Neural progenitor cell (in vitro differentiated cells): ENCODE data around the gene THSD4. TPM values are rescaled to one million over a fixed set of nuclear protein-coding genes. Genes with fewer than 3 reads are reported as not detected.
A peak's percentile ranks its signal among the peaks of the same experiment; 100 is the strongest.

ENCODE experiments used
- DNase-seq: peaks from one replicate; pipeline ENCODE4 v3.0.0-alpha.2; 2016; ENCODE audit warnings: low spot score
- H2AFZ ChIP-seq: fragments of 200-600 bp; sonication (generic); replicated peaks from 2 replicates; pipeline ENCODE4 v1.6.1; 2016; ENCODE audit warnings: antibody characterized with exemption
- H3F3A ChIP-seq: fragments of 200-600 bp; sonication (generic); 2 replicates; pipeline ENCODE4 v1.6.1; 2016; ENCODE audit warnings: antibody characterized with exemption, low read depth
- H3K27ac ChIP-seq: fragments of 200-600 bp; sonication (generic); 2 replicates; pipeline ENCODE4 v1.5.1; 2016; ENCODE audit warnings: mild to moderate bottlenecking
- H3K27me3 ChIP-seq: fragments of 200-600 bp; sonication (generic); 2 replicates; pipeline ENCODE4 v1.6.1; 2016; ENCODE audit warnings: mild to moderate bottlenecking, moderate library complexity
- H3K36me3 ChIP-seq: fragments of 200-600 bp; sonication (generic); 2 replicates; pipeline ENCODE4 v1.5.1; 2016
- H3K4me1 ChIP-seq: fragments of 200-600 bp; sonication (generic); 2 replicates; pipeline ENCODE4 v1.6.1; 2016; ENCODE audit warnings: mixed run types
- H3K4me2 ChIP-seq: fragments of 200-600 bp; sonication (generic); 2 replicates; pipeline ENCODE4 v1.6.1; 2016
- H3K4me3 ChIP-seq: fragments of 200-600 bp; sonication (generic); 2 replicates; pipeline ENCODE4 v1.5.1; 2016
- H3K79me2 ChIP-seq: fragments of 200-600 bp; sonication (generic); 2 replicates; pipeline ENCODE4 v1.6.1; 2016; ENCODE audit warnings: low read depth
- H3K9ac ChIP-seq: fragments of 200-600 bp; sonication (generic); 2 replicates; pipeline ENCODE4 v1.6.1; 2016
- H3K9me3 ChIP-seq: fragments of 200-600 bp; sonication (generic); 2 replicates; pipeline ENCODE4 v1.5.1; 2016; ENCODE audit warnings: low read depth
- H4K20me1 ChIP-seq: fragments of 200-600 bp; sonication (generic); 2 replicates; pipeline ENCODE4 v1.6.1; 2016; ENCODE audit warnings: low read depth
- H3K27ac Mint-ChIP-seq: 3 replicates; pipeline ENCODE4 v1.8.0; 2021; ENCODE audit warnings: mixed read lengths
- H3K27me3 Mint-ChIP-seq: 2 replicates; pipeline ENCODE4 v1.8.0; 2022; ENCODE audit warnings: low read depth, mild to moderate bottlenecking, inconsistent platforms, moderate library complexity, mixed read lengths; ENCODE audit not compliant: insufficient read depth
- H3K36me3 Mint-ChIP-seq: 3 replicates; pipeline ENCODE4 v1.8.0; 2021; ENCODE audit warnings: mixed read lengths
- H3K4me1 Mint-ChIP-seq: 3 replicates; pipeline ENCODE4 v1.8.0; 2021; ENCODE audit warnings: mixed read lengths
- H3K4me3 Mint-ChIP-seq: 3 replicates; pipeline ENCODE4 v1.8.0; 2021; ENCODE audit warnings: mild to moderate bottlenecking, moderate library complexity, mixed read lengths
- H3K9me3 Mint-ChIP-seq: 3 replicates; pipeline ENCODE4 v1.8.0; 2020; ENCODE audit warnings: mixed read lengths
- CTCF ChIP-seq: fragments of 200-600 bp; sonication (generic); IDR thresholded peaks from 2 replicates; pipeline ENCODE4 v1.5.1; 2017; ENCODE audit warnings: antibody characterized with exemption, mild to moderate bottlenecking
- EZH2 ChIP-seq: fragments of 200-600 bp; sonication (generic); IDR thresholded peaks from 2 replicates; pipeline ENCODE4 v1.6.1; 2017; ENCODE audit warnings: antibody characterized with exemption, mild to moderate bottlenecking, moderate library complexity
- EZH2phosphoT487 ChIP-seq: fragments of 200-600 bp; sonication (generic); IDR thresholded peaks from 2 replicates; pipeline ENCODE4 v1.6.1; 2017; ENCODE audit warnings: antibody characterized with exemption
- total RNA-seq: library from RNA; depleted of rRNA; stranded (reverse); fragments of >200 nt; gene quantifications from 2 replicates; pipeline ENCODE4 v1.2.3, GENCODE V29; 2015; ENCODE audit warnings: low replicate concordance

The THSD4 gene
- total RNA-seq, 1 donor from 2014 or later, result 2.4 TPM

DNA sequence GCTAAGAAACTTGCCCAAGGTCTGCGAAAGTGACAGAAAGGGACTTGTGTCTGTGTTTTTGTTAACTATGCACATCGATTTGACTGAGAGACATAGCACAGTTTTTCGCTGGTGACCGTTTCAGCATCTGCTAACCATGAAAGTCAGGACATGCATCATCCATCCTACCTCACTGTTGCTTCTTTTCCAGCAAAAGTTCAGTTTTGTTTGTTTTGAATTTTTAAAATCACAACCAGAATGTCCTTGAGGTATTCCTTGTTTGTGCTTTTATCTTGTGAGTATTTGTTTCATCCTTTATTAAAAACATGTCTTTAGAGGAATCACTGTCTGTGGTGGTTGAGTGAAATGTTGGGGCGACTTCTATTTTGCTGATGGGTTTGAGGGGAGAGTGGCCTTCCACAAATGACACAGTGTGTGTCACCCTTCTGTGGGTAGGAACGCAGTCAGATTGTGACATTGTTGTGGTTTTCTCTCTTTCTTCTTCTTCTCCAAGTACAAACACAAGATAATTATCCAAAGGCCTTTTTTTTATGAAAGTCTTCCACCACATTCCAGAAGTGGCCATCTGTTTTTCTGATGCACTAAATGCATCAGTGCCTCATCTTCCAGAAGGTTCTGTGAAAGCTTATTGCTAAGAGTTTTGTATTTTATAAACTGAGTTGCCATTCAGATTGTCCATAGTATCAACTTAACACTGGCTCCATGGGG, 480.7 kb downstream of the THSD4 start:
- TF ChIP-seq EZH2phosphoT487 (no peak), EZH2 (no peak), CTCF (no peak)
- Histone ChIP-seq H3K9ac (no peak overlapping the region), H3K27me3 (no peaks in the 10 kb centered on the region), H3K4me3 (no peak overlapping the region), H3K27ac (no peak overlapping the region), H3K79me2 (no peaks in the 10 kb centered on the region), H2AFZ (no peak overlapping the region), H3K36me3 (no peaks in the 10 kb centered on the region), H3K4me2 (no peak overlapping the region), H3K4me1 (peaks cover 18% of the 10 kb centered on the region), H4K20me1 (no peaks in the 10 kb centered on the region), H3F3A (no peaks in the 10 kb centered on the region), H3K9me3 (no peaks in the 10 kb centered on the region)
- Mint-ChIP-seq H3K4me3 (no peak overlapping the region), H3K36me3 (peaks cover 2% of the 10 kb centered on the region), H3K9me3 (peaks cover 10% of the 10 kb centered on the region), H3K27me3 (no peaks in the 10 kb centered on the region), H3K4me1 (peaks cover 19% of the 10 kb centered on the region), H3K27ac (no peak overlapping the region)
- DNase-seq, result no peak

DNA sequence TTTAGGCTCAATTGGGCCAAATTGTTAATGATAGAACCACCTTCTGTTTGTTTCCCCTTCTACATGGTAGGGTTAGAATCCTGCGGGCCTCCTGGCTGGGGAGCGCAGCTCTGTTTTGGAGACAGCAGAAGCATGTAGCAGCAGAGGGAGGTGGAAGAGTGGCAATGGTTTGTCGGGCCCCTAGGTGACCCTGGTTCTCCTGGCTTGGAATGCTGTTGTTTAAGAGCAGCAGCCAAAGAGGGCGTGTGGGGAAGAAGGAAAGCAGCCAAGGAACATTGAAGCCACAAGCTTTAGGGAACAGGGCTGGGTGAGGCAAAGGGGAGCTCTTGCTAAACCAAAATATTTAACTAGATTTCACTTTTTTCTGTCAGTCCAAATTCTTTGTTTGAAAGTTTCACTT, 481.4 kb downstream of the THSD4 start:
- no peaks in the 10 kb centered on the region for H3F3A ChIP-seq
- H3K36me3 Mint-ChIP-seq, result peaks cover 2% of the 10 kb centered on the region
- peak overlapping the region; percentile 16 for H3K27ac Mint-ChIP-seq
- H2AFZ ChIP-seq, result no peak overlapping the region
- H3K36me3 ChIP-seq, result no peaks in the 10 kb centered on the region
- no peak for DNase-seq
- peaks cover 19% of the 10 kb centered on the region for H3K4me1 Mint-ChIP-seq
- peaks cover 10% of the 10 kb centered on the region for H3K9me3 Mint-ChIP-seq
- peaks cover 18% of the 10 kb centered on the region for H3K4me1 ChIP-seq
- H3K4me2 ChIP-seq, result no peak overlapping the region
- no peaks in the 10 kb centered on the region for H3K27me3 Mint-ChIP-seq
- H3K4me3 ChIP-seq, result no peak overlapping the region
- no peak overlapping the region for H3K27ac ChIP-seq
- no peaks in the 10 kb centered on the region for H3K9me3 ChIP-seq
- TF ChIP-seq EZH2, result no peak
- TF ChIP-seq EZH2phosphoT487, result no peak
- no peak for TF ChIP-seq CTCF
- H4K20me1 ChIP-seq, result no peaks in the 10 kb centered on the region
- H3K4me3 Mint-ChIP-seq, result no peak overlapping the region
- no peak overlapping the region for H3K9ac ChIP-seq
- no peaks in the 10 kb centered on the region for H3K27me3 ChIP-seq
- H3K79me2 ChIP-seq, result no peaks in the 10 kb centered on the region

DNA sequence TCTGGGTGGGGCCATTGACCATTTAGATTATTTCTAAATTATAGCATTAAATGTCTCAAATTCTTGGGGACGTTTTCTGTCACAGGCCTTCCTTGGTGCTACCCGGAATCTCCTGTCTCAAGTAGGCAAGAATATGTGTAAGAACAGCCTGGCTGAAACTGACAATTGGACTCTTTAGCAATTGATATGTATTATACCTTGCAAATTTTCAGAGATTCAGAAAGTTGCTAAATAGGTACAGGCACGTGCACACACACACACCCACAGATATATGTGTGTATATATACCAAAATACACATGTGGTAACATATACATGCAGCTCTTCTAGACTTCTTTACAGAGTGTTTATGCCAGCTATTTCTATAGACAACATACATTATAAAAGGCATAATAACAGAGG, 481.9 kb downstream of the THSD4 start:
- H3K27me3 ChIP-seq, result no peaks in the 10 kb centered on the region
- no peak for DNase-seq
- H3K9ac ChIP-seq, result no peak overlapping the region
- peaks cover 19% of the 10 kb centered on the region for H3K4me1 Mint-ChIP-seq
- TF ChIP-seq EZH2phosphoT487 (no peak), EZH2 (no peak), CTCF (no peak)
- no peak overlapping the region for H3K4me3 ChIP-seq
- no peaks in the 10 kb centered on the region for H4K20me1 ChIP-seq
- H2AFZ ChIP-seq, result no peak overlapping the region
- no peak overlapping the region for H3K27ac Mint-ChIP-seq
- H3K9me3 Mint-ChIP-seq, result peaks cover 10% of the 10 kb centered on the region
- H3F3A ChIP-seq, result no peaks in the 10 kb centered on the region
- no peak overlapping the region for H3K27ac ChIP-seq
- H3K4me3 Mint-ChIP-seq, result no peak overlapping the region
- H3K4me1 ChIP-seq, result peaks cover 18% of the 10 kb centered on the region
- H3K4me2 ChIP-seq, result no peak overlapping the region
- H3K27me3 Mint-ChIP-seq, result no peaks in the 10 kb centered on the region
- no peaks in the 10 kb centered on the region for H3K79me2 ChIP-seq
- H3K9me3 ChIP-seq, result no peaks in the 10 kb centered on the region
- H3K36me3 Mint-ChIP-seq, result peaks cover 2% of the 10 kb centered on the region
- H3K36me3 ChIP-seq, result no peaks in the 10 kb centered on the region
